GM03348 (cell line): ENCODE data around the gene NR6A1.

Experiments
- DNase-seq: peaks from one replicate; pipeline ENCODE4 v3.0.0; 2012; ENCODE audit warnings: low spot score

NR6A1 gene

DNA sequence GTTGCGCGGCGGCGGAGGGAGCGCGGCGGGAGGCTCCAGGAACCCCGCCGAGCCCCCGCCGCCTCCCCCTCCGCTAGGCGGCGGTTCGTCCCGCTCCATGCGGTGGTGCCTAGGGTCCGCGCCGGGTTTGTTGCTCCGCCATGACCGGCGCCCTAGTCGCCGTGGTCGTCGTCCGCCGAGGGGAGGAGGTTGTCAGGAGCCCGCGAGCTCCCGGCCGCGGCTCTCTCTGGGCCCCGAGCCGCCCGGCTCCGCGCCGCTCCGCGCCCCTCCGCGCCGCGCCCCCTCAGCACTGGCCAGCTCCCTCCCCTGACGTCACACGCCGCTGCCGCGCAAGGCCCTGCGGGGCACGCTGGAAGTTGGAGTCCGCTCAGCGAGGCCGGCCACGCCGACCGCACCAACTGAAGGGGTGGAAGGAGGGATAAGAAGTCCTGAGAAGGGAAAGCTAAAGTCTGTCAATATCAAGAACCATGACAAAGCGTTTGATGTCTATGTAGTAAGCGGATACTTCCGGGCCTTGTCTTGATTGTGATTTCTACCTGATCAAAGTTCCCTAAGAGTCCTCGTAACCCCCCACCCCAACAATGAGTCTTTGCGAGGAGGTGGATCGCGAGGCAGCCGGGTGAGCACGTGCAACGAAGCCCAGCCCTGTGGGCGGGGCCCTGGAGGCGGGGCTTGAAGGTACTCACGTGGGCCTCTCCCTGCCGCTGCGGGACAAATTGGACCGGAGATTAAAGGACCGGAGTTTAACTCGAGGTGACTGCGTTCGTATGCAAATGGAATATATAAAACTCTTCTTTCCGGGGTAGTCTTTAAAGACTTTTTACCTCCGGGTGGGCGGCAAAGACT, at the start of gene NR6A1:
NR6A1 (minus strand) TSS at position 291 of the 846 bp plus-strand sequence.
- peak; percentile 98 for DNase-seq

GRCh38 chr9:124818431-124819281, 47.5 kb upstream of the NR6A1 start:
- DNase-seq, result no peak

DNA sequence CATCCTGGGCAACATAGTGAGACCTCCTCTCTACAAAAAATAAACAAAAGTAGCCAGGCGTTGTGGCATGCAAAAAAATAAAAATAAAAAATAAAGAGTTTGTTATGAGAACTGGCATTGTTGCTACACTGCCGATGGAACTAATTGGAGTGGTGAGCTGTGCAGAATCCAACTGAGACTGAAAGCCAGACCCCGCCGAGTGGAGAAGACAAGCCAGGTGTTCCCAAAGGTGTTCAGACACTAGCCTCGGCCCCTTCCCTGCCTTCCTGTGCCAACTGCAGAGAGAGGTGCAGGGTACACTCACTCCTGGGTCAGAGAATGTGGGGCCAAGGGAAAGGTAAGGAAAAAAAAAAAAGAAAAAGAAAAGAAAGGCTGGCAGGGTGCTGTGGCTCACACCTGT, 44.5 kb upstream of the NR6A1 start:
- no peak for DNase-seq

GRCh38 chr9:124814164-124814535, 43.0 kb upstream of the NR6A1 start:
- no peak for DNase-seq

DNA sequence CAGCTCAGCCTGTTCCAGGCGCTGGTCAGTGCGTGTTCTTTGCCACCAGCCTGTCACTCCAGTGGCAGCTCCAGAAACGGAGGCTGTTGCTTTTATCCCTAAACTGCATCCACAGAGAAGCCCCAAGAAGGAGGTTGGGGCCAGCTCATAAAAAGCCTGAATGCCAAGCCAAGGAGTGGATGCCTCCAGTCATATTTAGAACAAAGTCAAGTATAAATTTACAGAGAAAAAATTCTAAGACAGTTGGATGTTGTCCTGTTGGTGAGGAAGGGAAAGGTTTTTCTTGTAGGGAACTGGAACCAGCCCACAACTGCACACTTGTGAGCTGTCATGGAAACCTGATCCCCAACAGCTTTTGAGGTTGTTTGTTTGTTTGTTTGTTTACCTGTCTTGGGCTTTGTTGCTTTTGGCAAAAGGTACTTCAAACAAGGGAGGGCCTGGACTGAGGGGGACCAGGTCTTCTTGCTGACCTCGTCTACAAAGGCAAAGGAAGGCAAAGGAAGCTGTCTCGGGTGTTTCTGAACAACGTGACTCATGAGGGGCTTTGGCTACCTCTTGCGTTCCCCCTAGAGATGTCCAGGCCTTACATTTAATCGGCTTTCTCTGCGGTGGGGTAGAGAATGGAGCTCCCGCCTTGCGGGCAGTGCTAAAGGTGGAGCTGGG, 42.5 kb upstream of the NR6A1 start:
- no peak for DNase-seq

DNA sequence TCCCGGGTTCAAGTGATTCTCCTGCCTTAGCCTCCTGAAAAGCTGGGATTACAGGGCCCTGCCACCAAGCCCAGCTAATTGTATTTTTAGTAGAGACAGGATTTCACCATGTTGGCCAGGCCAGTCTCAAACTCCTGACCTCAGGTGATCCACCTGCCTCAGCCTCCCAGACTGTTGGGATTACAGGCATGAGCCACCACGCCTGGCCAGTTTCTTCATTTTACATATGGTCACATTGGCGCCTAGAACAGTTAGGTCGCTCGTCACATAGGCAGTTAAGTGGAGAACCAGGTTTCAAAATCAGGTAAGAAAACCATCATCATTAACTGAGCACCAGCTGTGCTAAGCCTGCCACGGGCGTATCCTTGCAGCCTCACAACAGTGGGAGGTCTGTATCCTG, 41.9 kb upstream of the NR6A1 start:
- no peak for DNase-seq

DNA sequence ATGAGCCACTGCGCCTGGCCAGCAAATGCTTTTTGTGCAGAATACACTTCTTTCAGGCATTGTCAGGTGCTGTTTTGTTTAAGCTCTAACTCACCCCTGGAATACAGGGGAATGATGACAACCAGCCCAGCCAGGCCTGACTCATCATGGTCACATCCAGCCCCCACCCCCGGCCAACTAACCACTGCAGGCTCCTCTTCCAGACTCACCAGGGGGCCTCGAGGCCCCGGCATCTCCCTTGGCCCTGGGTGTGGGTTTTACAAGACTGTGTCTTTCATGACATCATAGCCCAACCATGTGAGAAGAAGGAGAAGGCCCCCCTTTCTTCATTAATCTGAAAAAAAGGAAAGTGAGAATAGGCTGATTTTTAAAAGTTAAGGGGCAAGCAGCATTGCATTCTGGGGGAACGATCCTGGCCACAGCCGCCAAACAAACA, 41.3 kb upstream of the NR6A1 start:
- DNase-seq, result peak; percentile 79

DNA sequence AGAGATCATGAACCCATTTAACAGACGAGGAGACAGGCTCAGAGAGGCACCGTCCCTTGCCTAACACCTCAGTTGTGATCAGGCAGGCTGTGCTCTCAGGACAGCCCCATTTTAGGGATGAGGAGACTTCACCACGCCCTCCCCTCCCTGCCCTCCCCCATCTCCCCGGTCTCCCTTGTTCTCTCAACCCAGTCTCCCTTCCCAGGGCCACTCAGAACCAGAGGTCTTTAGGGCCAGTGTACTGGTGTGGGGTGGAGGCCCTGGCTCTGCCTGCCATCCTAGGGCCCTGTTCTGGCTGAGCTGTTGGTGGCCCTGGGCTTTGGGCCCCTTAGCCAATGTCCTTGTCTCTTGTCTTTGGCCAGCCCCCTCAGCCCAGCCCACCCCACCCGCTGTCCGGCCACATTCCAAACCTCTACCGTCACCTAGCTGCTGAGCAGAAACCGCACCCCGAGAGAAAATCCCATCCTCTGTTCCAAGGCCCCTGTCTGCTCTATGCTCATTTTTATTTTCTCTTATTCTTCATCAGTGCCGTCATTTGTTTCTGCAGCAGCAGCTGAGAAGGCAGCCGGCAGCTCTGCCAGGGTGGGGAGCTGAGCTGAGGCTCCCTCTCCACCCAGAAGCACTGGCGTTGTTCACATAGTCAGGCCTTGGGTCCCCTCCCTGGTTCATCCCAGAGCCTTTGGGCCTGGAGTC, 39.7 kb upstream of the NR6A1 start:
- peak; percentile 72 for DNase-seq

- DNase-seq, result no peak
Observed at GRCh38 chr9:124809741-124810500, 38.8 kb upstream of the NR6A1 start.

DNA sequence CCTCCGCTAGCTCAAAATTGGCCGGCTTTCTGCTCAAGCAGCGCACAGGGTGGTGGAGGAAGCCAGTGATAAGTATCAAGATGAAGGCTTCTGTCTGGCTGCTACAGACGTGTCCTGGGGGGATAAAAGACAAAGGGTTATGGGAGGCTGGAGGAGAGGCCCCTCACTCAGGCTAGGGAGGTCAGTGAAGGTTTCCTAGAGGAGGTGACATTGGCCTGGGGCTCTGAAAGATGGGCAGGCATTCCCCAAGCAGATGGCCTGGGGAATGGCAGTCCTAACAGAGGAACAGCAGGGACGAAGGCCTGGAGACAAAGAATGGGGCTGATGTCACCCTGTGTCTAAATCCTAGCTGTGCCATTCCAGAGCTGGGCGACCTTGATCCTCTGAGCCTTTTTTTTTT, 38.1 kb upstream of the NR6A1 start:
- no peak for DNase-seq

DNA sequence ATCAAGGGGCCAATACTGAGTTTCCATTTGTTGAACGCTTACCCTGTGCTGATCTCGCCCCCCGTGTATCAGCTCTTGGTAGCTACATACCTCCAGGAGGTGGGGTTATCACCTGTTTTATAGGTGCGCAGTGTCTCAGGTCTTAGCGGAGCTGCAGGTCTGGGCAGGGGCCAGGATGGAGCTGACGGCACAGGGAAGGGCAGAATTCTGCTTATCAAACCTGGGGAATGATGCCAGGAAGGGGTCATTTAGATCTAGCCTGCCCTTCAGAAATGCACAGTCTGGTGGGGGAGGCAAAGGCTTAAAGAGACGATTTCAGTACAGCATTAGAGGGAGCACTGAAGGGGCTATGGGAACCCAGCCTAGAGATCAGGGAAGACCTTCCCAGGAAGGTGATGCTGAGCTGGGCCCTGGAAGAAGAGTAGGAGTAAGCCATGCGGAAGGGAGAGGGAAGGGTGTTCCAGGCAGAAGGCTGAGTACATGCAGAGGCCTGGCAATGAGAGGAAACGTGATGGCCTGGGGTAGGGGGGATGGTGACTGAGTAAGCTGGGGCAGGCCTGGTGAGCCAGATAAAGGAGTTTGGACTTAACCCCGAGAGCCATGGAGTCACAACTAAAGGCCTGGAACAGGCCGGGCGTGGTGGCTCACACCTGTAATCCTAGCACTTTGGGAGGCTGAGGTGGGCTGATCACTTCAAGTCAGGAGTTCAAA, 37.3 kb upstream of the NR6A1 start:
- DNase-seq, result no peak

DNA sequence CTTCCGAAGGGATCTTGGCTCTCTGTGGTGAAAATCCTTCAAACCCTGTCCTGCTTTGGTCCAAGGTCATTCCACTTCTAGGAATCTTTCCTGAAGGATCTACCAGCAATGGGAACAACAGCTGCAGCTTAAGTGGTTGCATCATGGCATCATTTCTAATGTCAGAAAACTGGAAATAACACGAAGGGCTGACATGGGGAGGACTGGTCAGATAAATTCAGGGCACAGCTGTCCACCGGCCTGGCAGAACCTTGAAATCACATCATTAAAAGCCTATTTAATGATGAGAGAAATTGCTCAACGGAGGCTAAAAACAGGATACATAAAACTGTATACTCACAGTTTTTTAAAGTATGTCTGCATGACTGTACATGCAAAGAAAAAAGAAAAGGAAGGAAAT, 34.1 kb upstream of the NR6A1 start:
- no peak for DNase-seq

GRCh38 chr9:124803911-124804310, 32.8 kb upstream of the NR6A1 start:
- no peak for DNase-seq

- no peak for DNase-seq
Observed at GRCh38 chr9:124802426-124802825, 31.3 kb upstream of the NR6A1 start.

DNA sequence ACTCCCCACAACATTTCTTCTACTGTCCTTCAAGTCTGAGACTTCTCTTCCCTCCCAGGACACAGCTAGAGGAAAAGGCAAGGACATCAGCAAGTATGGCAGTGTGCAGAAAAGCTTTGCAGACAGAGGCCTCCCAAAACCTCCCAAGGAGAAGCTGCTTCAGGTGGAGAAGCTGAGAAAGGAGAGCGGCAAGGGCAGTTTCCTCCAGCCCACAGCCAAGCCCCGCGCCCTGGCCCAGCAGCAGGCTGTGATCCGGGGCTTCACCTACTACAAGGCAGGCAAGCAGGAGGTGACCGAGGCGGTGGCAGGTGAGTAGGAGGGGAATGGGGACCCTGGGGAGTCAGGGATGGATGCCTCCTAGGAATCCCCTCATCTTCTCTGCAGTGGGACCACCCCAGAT, 30.2 kb upstream of the NR6A1 start:
- DNase-seq, result no peak

- DNase-seq, result peak; percentile 40
Observed at GRCh38 chr9:124800306-124801259, 29.5 kb upstream of the NR6A1 start.

DNA sequence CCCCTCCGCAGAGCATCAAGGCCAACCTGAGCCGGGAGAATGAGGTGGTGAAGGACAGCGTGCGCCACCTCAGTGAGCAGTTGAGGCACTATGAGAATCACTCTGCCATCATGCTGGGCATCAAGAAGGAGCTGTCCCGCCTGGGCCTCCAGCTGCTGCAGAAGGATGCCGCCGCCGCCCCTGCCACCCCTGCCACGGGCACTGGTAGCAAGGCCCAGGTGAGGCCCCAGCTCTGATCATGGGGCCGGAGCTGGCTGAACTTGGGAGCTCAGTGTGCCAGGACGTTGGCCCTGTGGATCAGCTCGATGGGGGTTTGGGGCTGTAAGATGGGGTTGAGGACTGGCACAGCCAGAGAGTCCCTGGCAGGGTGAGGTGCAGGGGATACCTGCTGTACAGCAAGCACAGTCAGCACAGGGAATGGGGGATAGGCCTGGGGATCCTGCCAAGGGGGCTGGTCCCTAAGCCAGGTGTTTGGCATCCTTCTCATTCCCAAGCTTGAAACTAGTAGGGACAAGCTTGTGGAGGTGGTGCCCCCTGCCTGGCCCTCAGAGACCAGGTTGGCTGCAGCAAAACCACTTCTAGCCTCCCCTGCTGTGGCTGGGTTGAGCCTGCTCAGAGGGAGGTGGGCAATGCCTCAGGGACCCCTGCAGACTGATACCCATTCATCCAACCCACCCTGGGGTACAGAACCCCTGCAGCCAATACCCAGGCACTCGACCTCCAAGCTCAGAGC, 28.3 kb upstream of the NR6A1 start:
- DNase-seq, result no peak

DNA sequence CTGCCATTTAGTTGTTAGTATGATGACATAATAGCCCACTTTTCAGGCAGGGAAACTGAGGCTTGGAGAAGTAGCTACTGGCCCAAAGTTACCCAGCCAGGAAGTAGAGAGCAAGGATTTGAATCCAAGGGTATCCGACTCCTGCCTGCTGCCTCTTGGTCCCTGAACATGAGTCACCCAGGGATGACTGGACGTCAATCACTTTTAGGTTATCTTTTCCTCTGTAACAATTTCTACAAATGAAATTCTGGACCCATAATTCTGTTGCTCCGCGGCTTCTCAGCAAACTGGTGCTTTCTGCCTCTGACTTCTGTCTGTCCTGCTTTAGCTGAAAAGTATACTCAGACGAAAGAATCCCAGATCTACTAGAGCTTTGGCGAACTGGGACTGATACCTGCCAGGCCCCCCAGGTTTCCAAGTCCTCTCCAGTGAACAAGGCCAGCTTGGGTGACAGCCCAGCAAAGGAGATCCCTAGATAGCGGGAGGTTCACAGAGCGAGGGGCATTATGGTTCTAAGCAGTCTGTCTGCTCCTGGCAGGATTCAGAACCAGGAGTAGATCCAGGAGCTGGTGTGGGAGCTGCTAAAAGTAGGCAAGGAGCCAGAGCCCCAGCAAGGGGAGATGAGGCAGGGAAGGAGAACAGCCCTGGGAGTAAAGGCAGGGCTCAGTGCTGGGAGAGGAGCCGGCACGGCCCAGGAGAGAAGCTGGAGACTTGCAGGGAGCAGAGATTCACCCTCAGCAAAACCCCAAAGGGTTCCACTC, 26.4 kb upstream of the NR6A1 start:
- DNase-seq, result no peak
